Mesodermal cell (in vitro differentiated cells): ENCODE results near the gene SPNS2.

ENCODE experiments used
- H3K27ac ChIP-seq: 2 replicates; pipeline ENCODE4 v1.7.0; 2013; ENCODE audit warnings: mild to moderate bottlenecking, low read depth, low read length, moderate library complexity; ENCODE audit not compliant: severe bottlenecking
- H3K36me3 ChIP-seq: 2 replicates; pipeline ENCODE4 v1.7.1; 2013; ENCODE audit warnings: mild to moderate bottlenecking, low read length, moderate library complexity; ENCODE audit not compliant: control insufficient read depth, insufficient read depth
- H3K4me1 ChIP-seq: one replicate; pipeline ENCODE4 v1.7.1; 2013; ENCODE audit warnings: mild to moderate bottlenecking, low read length; ENCODE audit not compliant: insufficient read depth, control insufficient read depth, poor library complexity, severe bottlenecking
- H3K4me3 ChIP-seq: 2 replicates; pipeline ENCODE4 v1.7.0; 2013; ENCODE audit warnings: low read length, control low read depth, mild to moderate bottlenecking; ENCODE audit not compliant: insufficient read depth, poor library complexity, severe bottlenecking; ENCODE audit errors: extremely low read depth
- H3K9me3 ChIP-seq: 2 replicates; pipeline ENCODE4 v1.7.1; 2013; ENCODE audit warnings: mild to moderate bottlenecking, low read length, moderate library complexity; ENCODE audit not compliant: control insufficient read depth
- WGBS, 2 experiments: methylation state at CpG; one replicate each; pipeline ENCODE4 v1.1.5; 2013; ENCODE audit warnings: missing lambda C conversion rate in 2 of 2; ENCODE audit not compliant: insufficient coverage in 2 of 2; 5-methylcytosine and 5-hydroxymethylcytosine counted together

SPNS2 gene

DNA sequence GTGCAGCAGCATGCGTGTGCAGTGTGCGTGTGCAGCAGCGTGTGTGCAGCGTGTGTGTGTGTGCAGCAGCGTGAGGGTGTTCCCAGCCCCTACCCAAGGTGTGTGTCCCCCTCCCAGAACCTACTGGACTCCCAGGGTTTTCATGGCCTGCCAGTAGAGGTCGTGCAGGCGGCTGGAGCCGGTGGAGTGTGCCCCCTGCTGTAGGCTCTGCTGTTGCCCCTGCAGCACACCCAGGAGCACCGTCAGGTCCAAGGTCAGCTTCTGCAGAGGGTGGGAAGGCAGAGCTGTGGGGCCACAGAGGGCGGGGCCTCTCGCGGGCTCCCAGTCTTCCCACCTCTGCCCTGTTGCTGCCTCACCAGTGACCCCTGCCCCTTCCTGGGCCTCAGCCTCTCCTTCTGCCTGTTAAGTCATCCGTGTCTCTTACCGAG, 41.6 kb downstream of the SPNS2 start:
- peaks cover 4% of the 10 kb centered on the region for H3K4me1 ChIP-seq
- 94 to 98% methylated on average over 6 to 13 of the region's 14 CpGs for WGBS, 2 experiments
- H3K27ac ChIP-seq, result no peak overlapping the region
- no peak overlapping the region for H3K4me3 ChIP-seq
- no peaks in the 10 kb centered on the region for H3K9me3 ChIP-seq
- H3K36me3 ChIP-seq, result peaks cover 74% of the 10 kb centered on the region

DNA sequence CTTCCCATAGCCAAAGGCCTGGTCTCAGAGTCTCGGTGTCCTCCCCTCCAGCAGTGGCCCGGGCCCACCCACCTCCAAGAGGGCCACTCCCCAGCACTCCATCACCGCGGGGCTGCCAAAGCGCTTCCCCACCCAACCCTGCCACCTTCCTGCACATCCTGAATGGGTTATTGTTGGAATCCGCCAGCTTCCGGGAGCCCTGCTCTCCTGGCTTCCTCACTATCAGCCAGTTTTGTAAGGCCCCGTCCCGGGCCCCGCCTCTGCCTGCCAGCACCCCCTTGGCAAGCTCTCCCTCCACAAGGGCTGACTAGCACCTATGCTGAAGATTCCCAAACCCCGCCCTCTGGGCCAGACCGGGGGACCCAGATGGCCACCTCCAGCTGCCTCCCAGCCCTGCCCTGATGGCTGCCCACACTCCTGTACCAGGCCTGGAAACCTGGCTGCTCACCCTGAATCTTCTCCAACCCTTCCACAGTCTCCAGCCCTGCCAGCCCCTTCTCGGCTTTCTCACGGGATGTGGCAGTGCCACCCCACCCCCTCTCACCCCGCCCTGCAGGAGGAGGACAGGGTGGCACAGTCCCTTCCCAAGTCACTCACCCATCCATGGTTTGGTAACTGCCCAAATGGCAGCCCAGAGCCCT, 42.1 kb downstream of the SPNS2 start:
- H3K27ac ChIP-seq, result no peak overlapping the region
- peaks cover 4% of the 10 kb centered on the region for H3K4me1 ChIP-seq
- 96 to 99% methylated on average over 11 to 12 of the region's 15 CpGs for WGBS, 2 experiments
- peaks cover 79% of the 10 kb centered on the region for H3K36me3 ChIP-seq
- H3K4me3 ChIP-seq, result no peak overlapping the region
- H3K9me3 ChIP-seq, result no peaks in the 10 kb centered on the region

DNA sequence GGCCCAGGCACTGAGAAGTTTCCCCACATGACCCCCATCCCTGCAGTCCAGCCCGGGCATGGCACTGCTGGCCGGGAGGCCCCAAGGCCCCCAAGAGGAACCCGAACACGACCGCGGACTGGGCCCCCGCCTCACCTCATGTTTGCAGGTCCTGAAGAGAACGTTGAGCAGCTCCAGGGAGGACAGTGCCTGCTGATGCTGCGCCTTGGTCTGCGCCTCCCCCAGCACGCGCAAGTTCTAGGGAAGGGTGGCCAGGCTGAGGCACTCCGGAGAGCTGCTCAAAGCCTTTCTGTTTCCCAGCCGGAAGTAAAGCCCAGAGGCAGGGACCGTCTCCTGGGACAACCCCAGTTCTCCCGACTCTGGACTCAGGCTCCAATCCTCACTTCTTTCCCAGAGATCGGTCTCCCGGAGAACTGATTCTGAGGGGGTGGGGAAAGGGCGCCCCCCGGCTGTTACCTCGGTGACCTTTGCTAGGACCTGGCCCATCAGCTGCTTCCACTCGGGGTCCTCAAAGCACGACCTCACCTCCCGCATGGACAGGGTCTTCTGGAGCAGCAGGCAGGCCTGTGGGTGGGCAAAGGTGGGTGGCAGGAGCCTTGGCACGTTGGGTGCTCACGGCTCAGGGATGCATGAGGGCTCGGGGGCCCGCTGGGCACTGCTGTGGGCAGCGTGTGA, 42.8 kb downstream of the SPNS2 start:
- H3K4me3 ChIP-seq, result no peak overlapping the region
- 97% methylated on average over 25 of the region's 29 CpGs for WGBS, 2 experiments
- H3K27ac ChIP-seq, result no peak overlapping the region
- no peaks in the 10 kb centered on the region for H3K9me3 ChIP-seq
- peaks cover 84% of the 10 kb centered on the region for H3K36me3 ChIP-seq
- H3K4me1 ChIP-seq, result peaks cover 4% of the 10 kb centered on the region

DNA sequence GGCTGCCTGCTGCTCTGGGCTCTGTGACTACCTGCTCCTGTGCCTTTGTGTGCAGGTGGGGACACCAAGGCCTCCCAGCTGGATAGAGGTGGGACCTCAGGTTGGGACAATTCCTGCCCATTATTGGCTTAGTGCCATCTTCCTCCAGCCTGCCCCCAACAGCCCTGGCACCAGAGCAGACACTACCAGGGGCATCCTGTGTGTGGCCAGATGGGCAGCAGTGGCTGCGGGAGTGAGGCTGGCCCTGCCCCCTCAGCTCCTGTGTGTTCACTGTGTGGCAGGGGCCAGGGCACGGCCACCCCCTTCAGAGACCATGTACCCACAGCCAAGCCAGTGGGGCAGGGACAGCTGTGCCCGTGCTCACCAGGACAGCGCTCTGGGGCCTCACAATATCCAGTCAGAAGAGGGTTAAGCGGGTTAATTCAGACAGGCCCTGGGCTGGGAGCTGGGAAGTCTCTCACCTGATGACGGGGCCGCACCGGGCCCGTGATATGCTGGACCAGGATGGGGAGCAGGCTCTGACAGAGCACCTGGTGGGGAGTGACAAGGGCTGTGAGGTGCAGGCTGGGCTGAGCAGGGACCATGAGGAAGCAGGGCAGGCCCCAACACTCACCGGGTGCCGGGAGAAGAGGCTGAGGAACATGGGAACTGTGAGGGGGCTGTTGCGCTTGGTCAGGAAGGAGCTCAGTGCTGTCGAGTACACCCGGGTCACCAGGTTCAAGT, 43.5 kb downstream of the SPNS2 start:
- WGBS, 2 experiments, result 95 to 96% methylated on average over 14 of the region's 14 CpGs
- Histone ChIP-seq H3K27ac (no peak overlapping the region), H3K4me1 (no peaks in the 10 kb centered on the region), H3K9me3 (no peaks in the 10 kb centered on the region), H3K36me3 (peaks cover 88% of the 10 kb centered on the region), H3K4me3 (no peak overlapping the region)

DNA sequence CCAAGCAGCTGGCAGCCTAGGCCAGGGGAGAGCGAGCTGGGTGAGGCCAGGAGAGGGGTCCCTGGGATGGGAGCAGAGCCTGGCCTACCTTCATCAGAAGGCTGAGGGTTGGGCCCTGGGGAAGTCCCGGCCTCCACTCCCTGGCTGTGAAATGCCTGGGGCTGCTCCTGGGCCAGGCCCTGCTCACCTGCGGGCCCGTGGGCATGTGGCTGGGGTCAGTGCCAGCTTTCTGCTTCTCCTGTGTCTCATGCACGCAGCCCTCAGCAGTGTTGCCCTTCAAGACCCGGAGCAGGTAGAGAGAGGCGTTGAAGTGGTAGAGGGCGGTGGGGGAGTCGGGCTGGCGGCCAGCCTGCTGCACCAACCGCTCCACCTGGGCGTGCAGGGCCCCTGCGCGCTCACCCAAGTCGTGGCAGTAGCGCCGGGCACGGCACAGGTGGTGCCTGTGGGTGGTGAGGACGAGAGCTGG, 44.1 kb downstream of the SPNS2 start:
- Histone ChIP-seq H3K4me1 (no peaks in the 10 kb centered on the region), H3K4me3 (no peak overlapping the region), H3K9me3 (no peaks in the 10 kb centered on the region), H3K27ac (no peak overlapping the region), H3K36me3 (peaks cover 89% of the 10 kb centered on the region)
- 96% methylated on average over 10 to 18 of the region's 19 CpGs for WGBS, 2 experiments

DNA sequence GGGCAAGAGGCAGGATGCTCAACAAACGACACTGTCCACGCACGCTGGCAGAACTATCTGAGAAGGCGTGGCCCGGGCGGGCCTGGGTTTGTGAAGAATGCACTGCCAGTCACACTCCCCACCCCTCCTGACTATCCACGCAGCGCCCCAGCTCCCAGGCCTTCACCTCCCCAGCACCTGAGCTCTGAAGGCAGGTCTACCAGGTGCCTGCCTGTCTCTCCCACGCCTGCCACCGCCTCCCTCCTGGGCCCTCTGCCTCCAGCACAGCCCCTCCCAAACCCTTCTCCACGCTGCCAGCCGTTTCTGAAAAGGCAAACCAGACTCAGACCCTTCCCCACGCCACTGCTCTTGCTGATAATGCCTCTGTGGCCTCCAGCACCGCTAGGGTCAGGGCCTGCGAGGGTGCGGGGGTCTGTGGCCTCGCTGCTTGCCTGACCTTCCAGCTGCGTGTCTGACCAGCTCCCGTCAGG, 44.9 kb downstream of the SPNS2 start:
- Histone ChIP-seq H3K9me3 (no peaks in the 10 kb centered on the region), H3K36me3 (peaks cover 87% of the 10 kb centered on the region), H3K27ac (no peak overlapping the region), H3K4me1 (no peaks in the 10 kb centered on the region), H3K4me3 (no peak overlapping the region)
- 94 to 99% methylated on average over 14 to 19 of the region's 19 CpGs for WGBS, 2 experiments

DNA sequence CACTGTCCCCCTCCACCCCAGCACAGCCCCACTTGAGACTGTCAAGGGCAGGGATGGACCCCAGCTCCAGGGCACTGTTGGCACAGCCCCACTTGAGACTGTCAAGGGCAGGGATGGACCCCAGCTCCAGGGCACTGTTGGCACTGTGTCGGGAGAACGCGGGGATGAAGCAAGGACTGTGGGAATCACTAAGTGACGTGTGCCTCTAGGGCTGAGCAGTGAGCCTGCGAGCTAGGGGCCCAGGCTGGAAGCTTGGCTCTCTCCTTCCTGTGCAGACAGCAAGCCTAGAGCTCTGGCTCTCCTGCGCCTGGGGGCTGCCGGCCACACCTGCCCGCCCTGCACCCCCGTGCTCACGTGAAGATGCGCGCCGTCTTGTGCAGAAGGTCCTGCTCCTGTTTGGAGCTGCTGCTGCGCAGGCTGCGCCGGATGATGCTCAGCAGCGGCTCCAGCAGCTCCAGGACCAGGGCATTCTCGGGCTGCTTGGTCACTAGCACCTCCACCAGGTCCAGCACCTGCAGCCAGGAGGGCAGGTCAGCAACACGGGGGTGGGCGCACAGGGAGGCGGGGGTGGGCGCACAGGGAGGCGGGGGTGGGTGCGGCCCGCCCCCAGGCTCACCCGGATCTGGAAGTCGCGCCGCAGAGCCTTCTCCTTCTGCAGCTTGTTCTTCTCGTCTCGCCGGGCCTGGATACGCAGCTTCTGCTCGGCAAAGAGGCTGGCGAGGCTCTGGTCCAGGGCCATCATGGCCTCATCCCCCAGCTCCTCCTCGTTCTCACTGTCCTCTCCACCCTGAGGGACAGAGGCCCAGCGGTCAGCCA, 45.7 kb downstream of the SPNS2 start:
- Histone ChIP-seq H3K36me3 (peaks cover 87% of the 10 kb centered on the region), H3K4me1 (peaks cover 7% of the 10 kb centered on the region), H3K4me3 (no peak overlapping the region), H3K27ac (no peak overlapping the region), H3K9me3 (no peaks in the 10 kb centered on the region)
- WGBS, 2 experiments, result 95 to 96% methylated on average over 28 to 33 of the region's 37 CpGs

DNA sequence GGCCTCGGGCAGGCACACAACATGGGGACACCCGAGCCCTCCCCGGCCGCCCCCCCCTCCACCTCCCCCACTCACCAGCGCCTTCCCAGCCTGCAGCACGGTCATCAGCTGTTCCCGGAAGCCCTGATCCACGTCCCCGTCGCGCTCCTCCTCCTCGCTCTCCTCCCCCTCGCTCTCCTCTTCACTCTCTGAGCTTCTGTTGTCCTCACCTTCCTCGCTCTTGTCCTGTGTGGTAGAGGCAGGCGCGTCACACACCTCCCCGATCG, 46.2 kb downstream of the SPNS2 start:
- 88 to 97% methylated on average over 7 to 11 of the region's 18 CpGs for WGBS, 2 experiments
- H3K36me3 ChIP-seq, result peaks cover 85% of the 10 kb centered on the region

DNA sequence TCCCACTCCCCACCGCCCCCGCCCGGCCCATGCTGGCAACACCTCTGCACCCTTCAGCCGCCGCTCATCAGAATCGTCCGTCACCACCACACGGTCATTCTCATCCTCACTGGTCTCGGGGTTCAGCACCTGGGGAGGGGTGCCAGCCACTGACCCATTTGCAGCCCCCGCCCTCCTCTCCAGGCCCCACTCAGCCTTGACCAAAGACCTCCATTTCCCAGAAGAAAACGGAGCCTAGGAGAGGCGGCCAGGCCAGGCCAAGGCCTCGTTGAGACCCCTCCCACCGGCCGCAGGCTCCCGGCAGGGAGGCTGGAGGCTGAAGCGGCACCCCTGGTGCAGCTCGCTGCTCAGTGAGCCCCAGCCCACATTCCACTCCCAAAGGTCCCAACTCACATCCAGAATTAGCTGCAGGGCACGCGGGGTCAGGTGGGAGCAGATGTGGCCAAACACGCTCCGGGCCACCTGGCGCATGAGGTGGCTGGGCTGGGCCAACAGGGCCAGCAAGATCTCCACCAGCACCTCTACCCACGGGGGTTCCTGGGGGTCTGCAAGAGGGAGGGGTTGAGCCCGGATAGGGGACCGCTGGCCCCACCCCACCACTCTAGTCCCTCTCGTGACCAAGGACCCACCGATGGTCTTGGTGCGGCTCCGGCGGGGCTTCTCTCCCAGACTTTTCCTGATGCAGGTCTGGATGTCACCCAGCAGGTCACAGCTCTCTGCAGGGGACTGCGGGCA, 46.7 kb downstream of the SPNS2 start:
- WGBS, 2 experiments, result 96 to 97% methylated on average over 18 to 20 of the region's 32 CpGs
- Histone ChIP-seq H3K4me1 (peaks cover 16% of the 10 kb centered on the region), H3K9me3 (no peaks in the 10 kb centered on the region), H3K27ac (no peak overlapping the region), H3K4me3 (no peak overlapping the region), H3K36me3 (peaks cover 87% of the 10 kb centered on the region)

More for the DNA sequence above, 46.2 kb downstream of the SPNS2 start:
- H3K4me3 ChIP-seq, result no peak overlapping the region
- no peaks in the 10 kb centered on the region for H3K9me3 ChIP-seq
- no peak overlapping the region for H3K27ac ChIP-seq
- H3K4me1 ChIP-seq, result peaks cover 11% of the 10 kb centered on the region
